SK-N-SH (cell line): ENCODE measurements around the gene MARCHF3. TPM values are rescaled to one million over a fixed set of nuclear protein-coding genes. Genes with fewer than 3 reads are reported as not detected.

Source experiments
- CTCF ChIA-PET: fragments of 300-600, 350-600 bp; formaldehyde crosslinking; extraction: SDS; loops from one replicate; lab custom pipeline; 2021; lab: Yijun Ruan, JAX
- POLR2A ChIA-PET: fragments of 350-600 bp; sonication (Branson Sonifier 250); formaldehyde crosslinking; extraction: SDS; loops from one replicate; lab custom pipeline; 2020; ENCODE audit warnings: antibody characterized with exemption, inconsistent platforms; lab: Yijun Ruan, JAX
- DNase-seq: peaks from one replicate; pipeline ENCODE4 v3.0.0; 2012
- H2AFZ ChIP-seq: fragments of 200-600 bp; sonication (generic); 2 replicates; pipeline ENCODE4 v1.8.1; 2016; ENCODE audit warnings: antibody characterized with exemption, mild to moderate bottlenecking, low read depth
- H3F3A ChIP-seq: fragments of 200-600 bp; sonication (generic); replicated peaks from 2 replicates; pipeline ENCODE3; 2016; ENCODE audit warnings: antibody characterized with exemption, mild to moderate bottlenecking; ENCODE audit not compliant: insufficient read depth
- H3K27ac ChIP-seq, 2 experiments: fragments of 200-500 bp in 1 of 2; fragments of 200-600 bp in 1 of 2; sonication (Bioruptor generic) in 1 of 2; sonication (generic), shearing (Covaris generic) in 1 of 2; 2 replicates each; pipeline versions ENCODE4 v1.5.1 to v1.6.1; 2014 to 2016; ENCODE audit warnings: low read depth in 2 of 2, inconsistent platforms in 1 of 2, low read length in 1 of 2, mild to moderate bottlenecking in 1 of 2, mixed read lengths in 1 of 2
- H3K27me3 ChIP-seq: fragments of 200-600 bp; sonication (generic), shearing (Covaris generic); 2 replicates; pipeline ENCODE4 v1.6.1; 2016; ENCODE audit warnings: mixed run types; ENCODE audit not compliant: insufficient read depth
- H3K36me3 ChIP-seq, 2 experiments: fragments of 200-500 bp in 1 of 2; fragments of 200-600 bp in 1 of 2; sonication (Bioruptor generic) in 1 of 2; sonication (generic) in 1 of 2; replicated peaks in 1 of 2; 2 replicates each; pipeline versions ENCODE3 to v1.5.1; 2014 to 2016; ENCODE audit warnings: low read length in 1 of 2, mild to moderate bottlenecking in 1 of 2; ENCODE audit not compliant: insufficient read depth in 2 of 2, control insufficient read depth in 1 of 2
- H3K4me1 ChIP-seq, 2 experiments: fragments of 200-500 bp in 1 of 2; fragments of 200-600 bp in 1 of 2; sonication (Bioruptor generic) in 1 of 2; sonication (generic), shearing (Covaris generic) in 1 of 2; 2 replicates each; pipeline versions ENCODE4 v1.5.1 to v1.6.1; 2014 to 2016; ENCODE audit warnings: low read depth in 1 of 2, low read length in 1 of 2, mixed run types in 1 of 2; ENCODE audit not compliant: insufficient read depth in 2 of 2, control insufficient read depth in 1 of 2
- H3K4me2 ChIP-seq: fragments of 200-600 bp; sonication (generic), shearing (Covaris generic); 2 replicates; pipeline ENCODE4 v1.6.1; 2017; ENCODE audit warnings: mixed run types
- H3K4me3 ChIP-seq, 2 experiments: fragments of 200-500 bp in 1 of 2; fragments of 200-600 bp in 1 of 2; sonication (Bioruptor generic) in 1 of 2; sonication (generic), shearing (Covaris generic) in 1 of 2; 2 replicates each; pipeline versions ENCODE4 v1.5.1 to v1.8.1; 2014 to 2016; ENCODE audit warnings: low read depth in 2 of 2, inconsistent platforms in 1 of 2, low read length in 1 of 2, mild to moderate bottlenecking in 1 of 2, mixed read lengths in 1 of 2, moderate library complexity in 1 of 2
- H3K79me2 ChIP-seq: fragments of 200-600 bp; sonication (generic); 2 replicates; pipeline ENCODE4 v1.8.1; 2017; ENCODE audit warnings: mild to moderate bottlenecking; ENCODE audit not compliant: insufficient read depth
- H3K9ac ChIP-seq: fragments of 200-600 bp; sonication (generic); 2 replicates; pipeline ENCODE4 v1.6.1; 2017; ENCODE audit warnings: mixed run types
- H3K9me2 ChIP-seq: fragments of 200-600 bp; sonication (generic); 2 replicates; pipeline ENCODE4 v1.6.1; 2017; ENCODE audit warnings: mixed run types
- H3K9me3 ChIP-seq: fragments of 200-600 bp; sonication (generic); 2 replicates; pipeline ENCODE4 v1.6.1; 2017; ENCODE audit warnings: mixed run types, mild to moderate bottlenecking, moderate library complexity
- H4K20me1 ChIP-seq: fragments of 200-600 bp; sonication (generic); 2 replicates; pipeline ENCODE4 v1.6.1; 2017; ENCODE audit warnings: mild to moderate bottlenecking, mixed run types; ENCODE audit not compliant: insufficient read depth
- CHD2 ChIP-seq: fragments of 150-350 bp; IDR thresholded peaks from 2 replicates; pipeline ENCODE4 v1.6.1; 2018; ENCODE audit warnings: low read length; ENCODE audit not compliant: partially characterized antibody
- ELF1 ChIP-seq: IDR thresholded peaks from 2 replicates; pipeline ENCODE4 v1.4.0; 2012
- EZH2phosphoT487 ChIP-seq: fragments of 200-600 bp; sonication (generic); IDR thresholded peaks from 2 replicates; pipeline ENCODE4 v1.6.1; 2017; ENCODE audit warnings: low read depth, mixed run types, mild to moderate bottlenecking, antibody characterized with exemption, moderate library complexity, borderline replicate concordance
- FOSL2 ChIP-seq: IDR thresholded peaks from 2 replicates; pipeline ENCODE4 v1.4.0; 2012; ENCODE audit warnings: low read depth, mild to moderate bottlenecking, moderate library complexity, borderline replicate concordance
- GABPA ChIP-seq: IDR thresholded peaks from 2 replicates; pipeline ENCODE4 v1.4.0; 2012; ENCODE audit warnings: low read depth, mild to moderate bottlenecking
- IRF3 ChIP-seq: fragments of 150-350 bp; IDR thresholded peaks from 2 replicates; pipeline ENCODE4 v1.6.1; 2016; ENCODE audit warnings: mild to moderate bottlenecking, low read depth, low read length
- JUND ChIP-seq: IDR thresholded peaks from 2 replicates; pipeline ENCODE4 v1.4.0; 2012
- NFIC ChIP-seq: IDR thresholded peaks from 2 replicates; pipeline ENCODE4 v1.4.0; 2012; ENCODE audit warnings: borderline replicate concordance
- NRF1 ChIP-seq: IDR thresholded peaks from 2 replicates; pipeline ENCODE4 v1.6.1; 2012; ENCODE audit warnings: low read depth, mild to moderate bottlenecking, low read length
- PBX3 ChIP-seq: IDR thresholded peaks from 2 replicates; pipeline ENCODE4; 2012
- POLR2AphosphoS5 ChIP-seq: IDR thresholded peaks from 2 replicates; pipeline ENCODE4 v1.6.1; 2012; ENCODE audit warnings: low read depth, low read length
- RCOR1 ChIP-seq: fragments of 150-350 bp; IDR thresholded peaks from 2 replicates; pipeline ENCODE4 v1.6.1; 2017; ENCODE audit warnings: antibody characterized with exemption, low read length
- REST ChIP-seq: IDR thresholded peaks from 2 replicates; pipeline ENCODE4 v1.6.1; 2012; ENCODE audit warnings: mild to moderate bottlenecking, low read depth, low read length, moderate library complexity
- RXRA ChIP-seq: IDR thresholded peaks from 2 replicates; pipeline ENCODE4 v1.4.0; 2012; ENCODE audit warnings: low read depth, mild to moderate bottlenecking, borderline replicate concordance
- TAF1 ChIP-seq: IDR thresholded peaks from 2 replicates; pipeline ENCODE4 v1.6.1; 2012; ENCODE audit warnings: low read depth, mild to moderate bottlenecking, low read length, moderate library complexity, borderline replicate concordance
- TEAD4 ChIP-seq: IDR thresholded peaks from 2 replicates; pipeline ENCODE4 v1.4.0; 2012; ENCODE audit warnings: mild to moderate bottlenecking, borderline replicate concordance; ENCODE audit not compliant: insufficient read depth
- USF2 ChIP-seq: fragments of 150-350 bp; IDR thresholded peaks from 2 replicates; pipeline ENCODE4 v1.6.1; 2017; ENCODE audit warnings: antibody characterized with exemption, low read length, low read depth, borderline replicate concordance
- WGBS: methylation state at CpG from one replicate; pipeline ENCODE4 v1.1.6; 2017; ENCODE audit warnings: low lambda C conversion rate; 5-methylcytosine and 5-hydroxymethylcytosine counted together
- polyA plus RNA-seq, 3 experiments: library from polyadenylated mRNA; depleted of rRNA; stranded (reverse); fragments of >200 nt; gene quantifications; 2 replicates each; pipeline ENCODE4 v1.2.3, GENCODE V29; 2012

MARCHF3 gene
- polyA plus RNA-seq, 1 of the 3 experiments (the other 2 are of a cell fraction), result 21.5 TPM

GRCh38 chr5:126829098-126829497, 201.3 kb downstream of the MARCHF3 start:
- H3K79me2 ChIP-seq, result peaks cover 37% of the 10 kb centered on the region
- TF ChIP-seq EZH2phosphoT487 (no peak), ELF1 (no peak), USF2 (no peak), PBX3 (no peak), RXRA (no peak), RCOR1 (no peak), TEAD4 (no peak), TAF1 (no peak), GABPA (no peak), NFIC (no peak), REST (no peak), JUND (no peak), CHD2 (no peak), POLR2AphosphoS5 (no peak), NRF1 (no peak), FOSL2 (no peak), IRF3 (no peak)
- TF ChIP-seq, all 33 proteins: peak for 0
- Histone ChIP-seq H3K4me2 (no peak overlapping the region), H3K36me3 (peaks cover 54 to 79% of the 10 kb centered on the region in 2 experiments), H4K20me1 (no peaks in the 10 kb centered on the region), H3K4me1 (peaks cover 0 to 2% of the 10 kb centered on the region in 2 experiments; a peak in 1 of 4 replicates), H3K27me3 (no peaks in the 10 kb centered on the region), H2AFZ (no peak overlapping the region), H3K4me3 (no peak overlapping the region), H3K9me2 (no peaks in the 10 kb centered on the region), H3K9ac (no peak overlapping the region), H3F3A (no peaks in the 10 kb centered on the region), H3K27ac (no peak overlapping the region), H3K9me3 (no peaks in the 10 kb centered on the region)
- POLR2A ChIA-PET, result no interaction called here
- 92% methylated on average over 5 of the region's 5 CpGs for WGBS
- CTCF ChIA-PET, result interaction anchor here (1.1 kb wide), 1 partner anchor 20 kb away, joined by 3 read pairs; no protein-coding TSS in a partner anchor
- no peak for DNase-seq
